ENCODE results near the gene FOXRED2.
"Not testable (repeated sequence)": the region's sequence is repeated elsewhere in the genome, so short reads cannot be mapped to it uniquely, and the experiment has no call there.

The FOXRED2 gene

GRCh38 chr22:36467946-36468345, 38.9 kb downstream of the FOXRED2 start:
- DNase-seq = no peak

GRCh38 chr22:36467042-36467810, 39.6 kb downstream of the FOXRED2 start:
- DNase-seq = peak; percentile 80

- DNase-seq = no peak
These were observed 40.6 kb downstream of the FOXRED2 start for GRCh38 chr22:36466258-36466657.

GRCh38 chr22:36465232-36466021, 41.4 kb downstream of the FOXRED2 start:
- peak; percentile 89 for DNase-seq

GRCh38 chr22:36464715-36465231, 42.1 kb downstream of the FOXRED2 start:
- peak; percentile 39 for DNase-seq

- DNase-seq = no peak
These were observed 43.1 kb downstream of the FOXRED2 start for GRCh38 chr22:36463783-36464184.

GRCh38 chr22:36461665-36462649, 44.9 kb downstream of the FOXRED2 start:
- DNase-seq = peak; percentile 79

GRCh38 chr22:36460202-36460601, 46.6 kb downstream of the FOXRED2 start:
- no peak for DNase-seq

GRCh38 chr22:36457688-36458450, 49.0 kb downstream of the FOXRED2 start:
- no peak for DNase-seq

GRCh38 chr22:36456464-36456845, 50.4 kb downstream of the FOXRED2 start:
- no peak for DNase-seq

GRCh38 chr22:36455571-36456463, 51.0 kb downstream of the FOXRED2 start:
- peak; percentile 71 for DNase-seq

- peak; percentile 98 for DNase-seq
These were observed 51.8 kb downstream of the FOXRED2 start for GRCh38 chr22:36454916-36455570.

- no peak for DNase-seq
These were observed 52.9 kb downstream of the FOXRED2 start for GRCh38 chr22:36453855-36454378.

GRCh38 chr22:36452978-36453607, 53.7 kb downstream of the FOXRED2 start:
- DNase-seq = peak; percentile 23

GRCh38 chr22:36452250-36452977, 54.4 kb downstream of the FOXRED2 start:
- no peak for DNase-seq

- DNase-seq = not testable (repeated sequence)
These were observed 55.9 kb downstream of the FOXRED2 start for GRCh38 chr22:36450923-36451322.

- no peak for DNase-seq
These were observed 57.2 kb downstream of the FOXRED2 start for GRCh38 chr22:36449596-36450175.

GRCh38 chr22:36447632-36448031, 59.2 kb downstream of the FOXRED2 start:
- no peak for DNase-seq
